ENCODE measurements around the gene HOXA3. TPM values are rescaled to one million over a fixed set of nuclear protein-coding genes. Genes with fewer than 3 reads are reported as not detected.

The HOXA3 gene
- total RNA-seq, 2 donors from 2014 or later, result not detected

- DNase-seq, result no peak
- Mint-ChIP-seq H3K36me3 (ENCODE audit: low read depth) (no peaks in the 10 kb centered on the region), H3K27me3 (ENCODE audit: insufficient read depth) (peaks cover 100% of the 10 kb centered on the region), H3K4me3 (no peak overlapping the region), H3K27ac (no peak overlapping the region), H3K9me3 (peaks cover 2% of the 10 kb centered on the region), H3K4me1 (peaks cover 18% of the 10 kb centered on the region)
- Histone ChIP-seq H3K27me3 (ENCODE audit: control insufficient read depth, insufficient read depth, low read length, poor library complexity, severe bottlenecking) (peaks cover 100% of the 10 kb centered on the region), H3K9me3 (ENCODE audit: control insufficient read depth, low read length) (peaks cover under 1% of the 10 kb centered on the region), H3K4me3 (ENCODE audit: low read length) (no peak overlapping the region), H3K27ac (ENCODE audit: low read depth, low read length) (peak overlapping the region; percentile 96), H3K4me1 (ENCODE audit: control insufficient read depth, insufficient read depth, low read length) (peaks cover 4% of the 10 kb centered on the region), H3K9ac (ENCODE audit: extremely low read depth, low read length, poor library complexity, severe bottlenecking) (no peak overlapping the region), H3K36me3 (ENCODE audit: control insufficient read depth, insufficient read depth, low read length) (no peaks in the 10 kb centered on the region)
- no peak for TF ChIP-seq CTCF (conservative IDR thresholded peaks at IDR 0.05)
- 16 to 29% methylated on average over 3 to 13 of the region's 13 CpGs for WGBS, 2 experiments (ENCODE audit: insufficient coverage in 1 of 2, insufficient read length in 1 of 2)
Measured at GRCh38 chr7:27104341-27105058, 47.9 kb downstream of the HOXA3 start.

DNA sequence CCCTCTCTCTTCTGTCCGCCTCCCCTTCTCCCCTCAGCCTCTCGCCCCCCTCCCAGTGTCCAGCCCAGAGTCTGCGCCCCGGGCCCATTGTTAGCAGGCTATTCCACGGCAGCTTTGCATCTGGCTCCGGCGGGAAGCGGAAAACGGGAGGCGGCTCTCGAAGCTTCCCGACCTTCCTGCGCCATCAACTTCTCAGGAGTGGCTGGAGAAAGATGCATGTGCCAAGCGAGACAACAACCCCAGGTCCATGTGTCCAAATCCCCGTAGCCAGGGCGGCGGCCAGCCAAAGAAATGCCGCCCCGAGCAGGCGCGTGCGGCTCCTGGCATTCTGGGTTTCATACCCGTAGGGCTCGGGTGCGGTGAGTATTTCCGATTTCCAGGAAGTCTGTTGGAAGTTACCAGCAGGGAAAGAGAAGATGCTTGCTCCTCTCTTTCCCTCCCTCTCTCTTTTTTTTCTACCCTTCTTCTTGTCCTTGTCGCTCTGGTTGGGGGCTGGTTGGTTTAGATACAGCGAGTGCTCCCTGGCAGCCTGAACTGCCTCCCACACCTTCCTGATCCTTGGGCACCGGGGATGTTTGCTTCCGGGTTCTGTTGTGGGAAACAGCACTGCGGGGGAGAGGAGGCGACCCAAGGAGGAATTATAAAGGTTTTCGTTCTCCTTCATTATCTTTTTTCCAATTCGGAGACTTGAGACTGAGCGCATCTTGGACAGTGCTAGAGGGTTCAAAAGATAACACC, 48.7 kb downstream of the HOXA3 start:
- peak; percentile 66 for DNase-seq
- peak overlapping the region; percentile 39 for H3K4me3 ChIP-seq (ENCODE audit: low read length)
- H3K4me1 ChIP-seq (ENCODE audit: control insufficient read depth, insufficient read depth, low read length), result peaks cover 4% of the 10 kb centered on the region
- Mint-ChIP-seq H3K9me3 (peaks cover 2% of the 10 kb centered on the region), H3K27me3 (ENCODE audit: insufficient read depth) (peaks cover 100% of the 10 kb centered on the region), H3K27ac (no peak overlapping the region), H3K36me3 (ENCODE audit: low read depth) (no peaks in the 10 kb centered on the region), H3K4me3 (no peak overlapping the region), H3K4me1 (peaks cover 19% of the 10 kb centered on the region)
- H3K36me3 ChIP-seq (ENCODE audit: control insufficient read depth, insufficient read depth, low read length), result no peaks in the 10 kb centered on the region
- H3K9me3 ChIP-seq (ENCODE audit: control insufficient read depth, low read length), result no peaks in the 10 kb centered on the region
- peaks cover 100% of the 10 kb centered on the region for H3K27me3 ChIP-seq (ENCODE audit: control insufficient read depth, insufficient read depth, low read length, poor library complexity, severe bottlenecking)
- no peak for TF ChIP-seq CTCF (conservative IDR thresholded peaks at IDR 0.05)
- peak overlapping the region; percentile 96 for H3K27ac ChIP-seq (ENCODE audit: low read depth, low read length)
- H3K9ac ChIP-seq (ENCODE audit: extremely low read depth, low read length, poor library complexity, severe bottlenecking), result no peak overlapping the region
- WGBS, 2 experiments (ENCODE audit: insufficient coverage in 1 of 2, insufficient read length in 1 of 2), result 5% methylated on average over 15 to 35 of the region's 35 CpGs

DNA sequence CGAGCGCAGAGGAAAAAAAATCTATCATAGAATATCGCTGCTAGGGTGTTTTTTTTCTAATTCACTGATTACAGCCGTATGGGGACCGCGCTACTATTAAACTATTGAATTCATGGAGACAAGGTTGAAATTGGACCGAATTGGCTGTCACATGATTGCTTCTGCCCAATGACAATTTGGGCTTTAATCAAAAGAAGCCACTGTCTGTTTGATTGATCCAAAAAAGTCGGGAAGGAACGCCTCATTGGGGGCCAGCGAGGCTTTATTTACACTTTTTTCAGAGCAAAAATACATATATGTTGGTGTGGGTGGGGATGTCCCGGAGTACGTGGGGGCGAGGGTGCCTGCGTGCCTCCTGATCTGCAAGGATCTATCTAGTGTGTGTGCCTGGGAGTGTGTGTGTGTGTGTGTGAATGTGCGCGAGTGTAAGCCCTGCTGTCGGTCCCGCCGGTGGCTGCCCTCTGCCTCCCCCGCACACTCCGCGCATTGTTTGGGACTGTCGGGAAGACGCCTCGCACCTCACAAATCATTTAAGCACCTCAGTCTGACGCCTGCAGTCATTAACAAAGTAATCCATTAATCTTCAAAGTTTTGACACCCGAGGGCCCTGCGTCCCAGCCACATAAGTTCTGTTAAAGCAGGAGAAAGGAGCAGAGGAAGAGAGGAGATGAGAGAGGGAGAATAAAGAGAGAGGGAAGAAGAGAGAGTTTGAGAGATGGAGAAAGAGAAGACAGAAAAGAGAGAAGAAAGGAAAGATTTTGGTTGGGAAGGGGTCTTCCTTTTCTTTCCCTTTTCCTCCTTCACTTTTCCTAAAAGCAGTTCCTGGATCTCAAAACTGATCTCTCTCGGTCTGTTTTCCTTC, 49.6 kb downstream of the HOXA3 start, which contains the start of gene HOXA2:
TSS of gene HOXA2 (minus strand) at position 103 of the 862 bp plus-strand sequence. CDS start 183 bp downstream, outside the sequence.
- Histone ChIP-seq H3K36me3 (ENCODE audit: control insufficient read depth, insufficient read depth, low read length) (no peaks in the 10 kb centered on the region), H3K27me3 (ENCODE audit: control insufficient read depth, insufficient read depth, low read length, poor library complexity, severe bottlenecking) (peaks cover 100% of the 10 kb centered on the region), H3K9me3 (ENCODE audit: control insufficient read depth, low read length) (no peaks in the 10 kb centered on the region), H3K9ac (ENCODE audit: extremely low read depth, low read length, poor library complexity, severe bottlenecking) (no peak within 1 kb of the TSS), H3K4me3 (ENCODE audit: low read length) (peak within 1 kb of the TSS; percentile 61), H3K27ac (ENCODE audit: low read depth, low read length) (peak within 1 kb of the TSS; percentile 96), H3K4me1 (ENCODE audit: control insufficient read depth, insufficient read depth, low read length) (peaks cover 4% of the 10 kb centered on the region)
- no peak within 1 kb of the TSS for H3K4me3 Mint-ChIP-seq
- peaks cover 2% of the 10 kb centered on the region for H3K9me3 Mint-ChIP-seq
- no peak for TF ChIP-seq CTCF (conservative IDR thresholded peaks at IDR 0.05)
- H3K27me3 Mint-ChIP-seq (ENCODE audit: insufficient read depth), result peaks cover 100% of the 10 kb centered on the region
- H3K27ac Mint-ChIP-seq, result no peak within 1 kb of the TSS
- H3K4me1 Mint-ChIP-seq, result peaks cover 16% of the 10 kb centered on the region
- WGBS, 2 experiments (ENCODE audit: insufficient coverage in 1 of 2, insufficient read length in 1 of 2), result 4 to 7% methylated on average over 7 to 29 of the region's 29 CpGs
- H3K36me3 Mint-ChIP-seq (ENCODE audit: low read depth), result no peaks in the 10 kb centered on the region
- peak; percentile 67 for DNase-seq
